Choroid plexus epithelial cell (primary cell): ENCODE results near the gene PARD3B.

Source experiments
- DNase-seq: peaks from one replicate; pipeline ENCODE4 v3.0.0-alpha.2; 2010; ENCODE audit warnings: low read depth
- H3K4me3 ChIP-seq: 2 replicates; pipeline ENCODE4 v1.5.1; 2011; ENCODE audit warnings: low read depth, mild to moderate bottlenecking, control low read depth, low read length, moderate library complexity
- TF ChIP-seq, protein P1 (sequence below): conservative IDR thresholded peaks from 2 replicates; pipeline ENCODE4 v1.5.1; 2011; ENCODE audit warnings: low read depth, mild to moderate bottlenecking, control low read depth, inconsistent platforms, low read length, moderate library complexity

PARD3B gene

DNA sequence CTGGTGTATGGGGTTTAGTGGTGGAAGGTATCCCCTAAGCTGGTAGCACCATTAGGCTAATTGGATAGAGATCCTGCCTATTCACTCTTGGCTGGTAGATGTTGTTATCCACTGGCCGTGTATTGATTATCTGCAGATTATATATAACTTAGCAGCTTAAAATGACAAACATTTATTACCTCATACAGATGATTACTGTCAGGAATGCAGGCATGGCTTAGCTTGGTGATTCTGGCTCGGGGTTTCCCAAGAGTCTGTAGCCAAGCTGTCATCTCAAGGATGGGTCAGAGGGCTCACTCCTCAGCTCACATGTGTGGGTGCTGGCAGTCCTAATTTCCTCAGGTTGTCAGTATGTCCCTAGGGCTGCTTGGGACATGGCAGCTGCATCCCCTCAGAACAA is 465.8 kb downstream of the PARD3B start:
- DNase-seq: no peak
- TF ChIP-seq, protein P1, sequence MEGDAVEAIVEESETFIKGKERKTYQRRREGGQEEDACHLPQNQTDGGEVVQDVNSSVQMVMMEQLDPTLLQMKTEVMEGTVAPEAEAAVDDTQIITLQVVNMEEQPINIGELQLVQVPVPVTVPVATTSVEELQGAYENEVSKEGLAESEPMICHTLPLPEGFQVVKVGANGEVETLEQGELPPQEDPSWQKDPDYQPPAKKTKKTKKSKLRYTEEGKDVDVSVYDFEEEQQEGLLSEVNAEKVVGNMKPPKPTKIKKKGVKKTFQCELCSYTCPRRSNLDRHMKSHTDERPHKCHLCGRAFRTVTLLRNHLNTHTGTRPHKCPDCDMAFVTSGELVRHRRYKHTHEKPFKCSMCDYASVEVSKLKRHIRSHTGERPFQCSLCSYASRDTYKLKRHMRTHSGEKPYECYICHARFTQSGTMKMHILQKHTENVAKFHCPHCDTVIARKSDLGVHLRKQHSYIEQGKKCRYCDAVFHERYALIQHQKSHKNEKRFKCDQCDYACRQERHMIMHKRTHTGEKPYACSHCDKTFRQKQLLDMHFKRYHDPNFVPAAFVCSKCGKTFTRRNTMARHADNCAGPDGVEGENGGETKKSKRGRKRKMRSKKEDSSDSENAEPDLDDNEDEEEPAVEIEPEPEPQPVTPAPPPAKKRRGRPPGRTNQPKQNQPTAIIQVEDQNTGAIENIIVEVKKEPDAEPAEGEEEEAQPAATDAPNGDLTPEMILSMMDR: no peak
- no peak overlapping the region for H3K4me3 ChIP-seq

DNA sequence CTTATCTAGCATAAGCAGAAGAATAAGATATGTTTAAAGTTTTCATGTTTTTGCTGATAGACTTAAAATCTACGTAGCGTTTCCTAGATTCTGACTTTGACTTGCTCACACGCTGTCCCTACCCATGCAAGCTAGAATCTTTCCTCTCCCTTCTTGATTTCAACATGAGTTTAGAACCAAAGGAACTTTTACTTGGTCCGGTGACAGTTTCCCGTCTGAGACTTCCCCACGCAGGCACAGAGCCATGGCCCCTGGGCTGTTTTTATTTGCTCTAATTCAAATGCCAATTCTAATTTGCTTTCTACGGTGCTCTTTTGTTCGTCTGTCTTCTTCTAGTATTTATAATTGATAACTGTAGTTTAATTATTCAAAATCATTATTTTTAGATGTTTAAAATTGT is 467.7 kb downstream of the PARD3B start:
- TF ChIP-seq, protein P1: no peak
- DNase-seq: no peak
- no peak overlapping the region for H3K4me3 ChIP-seq

DNA sequence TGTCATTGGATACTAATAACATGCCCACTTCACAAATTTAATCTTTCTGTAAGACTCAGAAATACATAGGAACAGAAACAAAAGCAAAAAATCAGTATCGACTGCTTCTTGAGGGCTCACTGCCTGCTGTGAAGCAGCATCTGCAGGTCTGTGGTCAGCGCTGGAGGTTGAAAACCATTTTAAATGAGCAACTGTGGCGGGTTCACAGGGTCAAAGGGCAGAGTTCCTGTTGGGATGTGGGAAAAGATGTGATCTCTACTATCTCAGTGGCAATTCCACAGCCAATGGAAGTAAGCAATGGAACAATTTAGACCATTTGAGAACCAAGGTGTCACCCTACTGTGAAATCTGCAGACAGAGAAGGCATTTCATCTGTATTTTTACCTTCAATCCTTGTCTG is 468.3 kb downstream of the PARD3B start:
- H3K4me3 ChIP-seq: no peak overlapping the region
- no peak for DNase-seq
- TF ChIP-seq, protein P1: no peak

DNA sequence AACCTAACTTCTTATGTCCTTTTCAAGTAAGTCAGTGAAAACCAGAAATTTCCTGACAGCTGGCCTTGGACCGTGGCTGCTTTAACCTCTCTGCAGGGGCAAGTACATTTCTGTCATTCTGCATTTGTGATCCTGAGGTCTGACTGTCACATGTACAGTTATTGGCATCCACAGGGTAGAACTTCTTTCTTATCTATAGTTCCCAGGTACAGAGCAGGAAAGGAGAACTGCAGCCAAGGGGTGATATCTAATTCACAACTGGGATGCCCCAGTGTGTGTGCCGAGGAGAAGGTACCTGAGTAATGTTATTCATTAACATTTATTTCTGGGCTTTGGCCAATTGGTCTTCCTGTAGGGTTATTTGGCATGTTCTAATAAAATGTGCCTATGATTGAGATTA is 468.9 kb downstream of the PARD3B start:
- TF ChIP-seq, protein P1: no peak
- DNase-seq: no peak
- H3K4me3 ChIP-seq: no peak overlapping the region

DNA sequence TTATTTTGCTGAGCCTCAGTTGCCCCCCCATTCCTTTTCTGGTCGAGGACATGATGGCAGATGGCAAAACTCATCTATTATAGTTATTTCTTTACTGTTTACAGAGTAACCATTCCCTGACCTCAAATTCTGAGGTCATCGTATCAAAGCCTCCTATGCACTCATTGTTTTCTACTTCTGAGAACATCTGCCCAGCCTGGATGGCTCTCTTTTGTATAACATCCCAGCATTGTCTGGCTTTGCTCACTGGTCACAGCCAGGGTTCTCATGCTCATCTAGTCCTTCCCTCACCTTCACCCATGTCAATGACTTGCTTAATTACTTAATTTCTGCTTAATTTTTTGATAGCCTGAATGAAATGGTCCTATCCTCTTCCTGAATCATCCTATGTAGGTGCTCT is 472.1 kb downstream of the PARD3B start:
- TF ChIP-seq, protein P1: no peak
- H3K4me3 ChIP-seq: no peak overlapping the region
- DNase-seq: no peak

DNA sequence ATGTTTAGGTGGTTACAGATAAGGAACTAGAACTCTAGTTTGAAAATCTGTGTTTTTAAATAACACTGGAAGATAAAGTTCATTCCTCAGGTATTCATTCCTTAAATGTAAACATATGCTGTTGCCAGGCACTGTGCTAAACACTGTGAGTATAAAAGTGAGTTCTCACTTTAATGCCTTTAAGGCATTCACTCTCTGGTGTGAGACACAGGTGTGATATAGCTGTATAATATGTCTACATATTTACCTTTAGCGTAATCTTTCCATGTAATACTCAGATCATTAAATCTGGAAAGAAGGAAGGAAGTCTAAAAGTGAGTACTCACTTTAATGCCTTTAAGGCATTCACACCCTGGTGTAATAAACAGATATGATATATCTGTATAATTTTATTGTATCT is 472.6 kb downstream of the PARD3B start:
- no peak overlapping the region for H3K4me3 ChIP-seq
- TF ChIP-seq, protein P1: no peak
- no peak for DNase-seq

DNA sequence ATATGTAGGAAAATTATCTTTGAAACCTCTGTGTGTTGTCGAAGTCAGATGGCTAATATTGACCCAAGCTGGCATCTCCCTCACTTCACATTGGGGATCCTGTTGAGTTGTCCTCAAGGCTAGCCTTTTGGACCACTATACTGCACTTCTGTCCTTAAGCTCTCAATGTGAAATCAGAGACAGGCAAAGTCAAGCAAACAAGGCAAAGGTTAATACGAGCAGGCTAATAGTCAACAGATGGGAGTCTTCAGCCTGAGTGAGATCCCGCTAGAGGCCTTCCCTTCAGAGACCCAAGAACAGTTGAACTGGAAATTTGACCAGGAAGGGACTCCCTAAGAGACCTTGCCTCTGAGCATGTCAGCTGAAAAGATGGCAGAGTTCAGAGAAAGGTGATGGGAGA is 475.4 kb downstream of the PARD3B start:
- no peak overlapping the region for H3K4me3 ChIP-seq
- TF ChIP-seq, protein P1: no peak
- DNase-seq: no peak
